HepG2 (cell line): Measurements from ENCODE around the gene JAKMIP2. TPM values are rescaled to one million over a fixed set of nuclear protein-coding genes. Genes with fewer than 3 reads are reported as not detected.
A peak's percentile ranks its signal among the peaks of the same experiment; 100 is the strongest.

ENCODE experiments used
- ARNTL ChIP-seq: sonication (generic); formaldehyde crosslinking; IDR thresholded peaks from 2 replicates; pipeline ENCODE4 v1.4.0; 2020; ENCODE audit warnings: mild to moderate bottlenecking, missing genetic modification reagents
- ATF2 ChIP-seq: sonication (generic); formaldehyde crosslinking; IDR thresholded peaks from 2 replicates; pipeline ENCODE4 v1.4.0; 2020; ENCODE audit warnings: missing genetic modification reagents
- CBX1 ChIP-seq: IDR thresholded peaks from one replicate; pipeline ENCODE4 v1.6.1; 2016; ENCODE audit warnings: antibody characterized with exemption, low read depth
- CBX5 ChIP-seq: sonication (generic); formaldehyde crosslinking; IDR thresholded peaks from 2 replicates; pipeline ENCODE4 v1.4.0; 2020; ENCODE audit warnings: missing genetic modification reagents, borderline replicate concordance
- FOXM1 ChIP-seq: sonication (generic); formaldehyde crosslinking; IDR thresholded peaks from 2 replicates; pipeline ENCODE4 v1.5.0; 2020; ENCODE audit warnings: missing genetic modification reagents
- FOXO1 ChIP-seq: sonication (generic); formaldehyde crosslinking; IDR thresholded peaks from 2 replicates; pipeline ENCODE4 v1.4.0; 2020; ENCODE audit warnings: missing genetic modification reagents
- GPN1 ChIP-seq: sonication (generic); formaldehyde crosslinking; IDR thresholded peaks from 2 replicates; pipeline ENCODE4 v1.5.1; 2020; ENCODE audit warnings: missing genetic modification reagents, borderline replicate concordance
- HDAC1 ChIP-seq: sonication (generic); formaldehyde crosslinking; IDR thresholded peaks from 2 replicates; pipeline ENCODE4 v1.5.1; 2020; ENCODE audit warnings: mild to moderate bottlenecking, missing genetic modification reagents
- HDAC2 ChIP-seq: sonication (generic); formaldehyde crosslinking; IDR thresholded peaks from 2 replicates; pipeline ENCODE4 v1.4.0; 2020; ENCODE audit warnings: missing genetic modification reagents
- HOXA3 ChIP-seq: sonication (generic); formaldehyde crosslinking; IDR thresholded peaks from 2 replicates; pipeline ENCODE4 v1.5.0; 2020; ENCODE audit warnings: missing genetic modification reagents
- NFKBIZ ChIP-seq: IDR thresholded peaks from 2 replicates; pipeline ENCODE4 v1.6.1; 2018; ENCODE audit warnings: missing genetic modification reagents, missing compliant biosample characterization
- NR2F6 ChIP-seq, 2 experiments: IDR thresholded peaks; 2 replicates each; pipeline ENCODE4 v1.6.1; 2016; ENCODE audit warnings: antibody characterized with exemption in 1 of 2, mild to moderate bottlenecking in 1 of 2
- POGK ChIP-seq: sonication (generic); formaldehyde crosslinking; conservative IDR thresholded peaks from 2 replicates; pipeline ENCODE4 v1.8.0; 2022; ENCODE audit warnings: mild to moderate bottlenecking, moderate library complexity, missing genetic modification reagents
- POGZ ChIP-seq: sonication (generic); formaldehyde crosslinking; IDR thresholded peaks from 2 replicates; pipeline ENCODE4 v1.4.0; 2020; ENCODE audit warnings: mild to moderate bottlenecking, missing genetic modification reagents
- POLR2A ChIP-seq, 2 experiments: IDR thresholded peaks; 2 replicates each; pipeline ENCODE4 v1.6.1; 2011; ENCODE audit warnings: low read depth in 2 of 2, low read length in 2 of 2, mild to moderate bottlenecking in 1 of 2, moderate library complexity in 1 of 2; ENCODE audit not compliant: insufficient read depth in 1 of 2
- RCOR2 ChIP-seq: IDR thresholded peaks from 2 replicates; pipeline ENCODE4 v1.6.1; 2016; ENCODE audit warnings: missing biosample characterization, missing genetic modification reagents
- RFX1 ChIP-seq: fragments of 450-650 bp; IDR thresholded peaks from 2 replicates; pipeline ENCODE4 v1.6.1; 2017
- RXRA ChIP-seq: sonication (generic); formaldehyde crosslinking; IDR thresholded peaks from 2 replicates; pipeline ENCODE4 v1.5.1; 2020; ENCODE audit warnings: missing genetic modification reagents
- SKI ChIP-seq: fragments of 450-650 bp; IDR thresholded peaks from one replicate; pipeline ENCODE4 v1.6.1; 2018; ENCODE audit warnings: mild to moderate bottlenecking; ENCODE audit not compliant: partially characterized antibody
- TAF15 ChIP-seq: fragments of 200-400 bp; formaldehyde crosslinking; IDR thresholded peaks from one replicate; pipeline ENCODE4 v1.6.1; 2018; ENCODE audit warnings: mild to moderate bottlenecking, low read depth, low read length; ENCODE audit not compliant: poor library complexity, severe bottlenecking
- TBP ChIP-seq: sonication (generic); formaldehyde crosslinking; IDR thresholded peaks from 2 replicates; pipeline ENCODE4 v1.5.0; 2020; ENCODE audit warnings: missing genetic modification reagents
- XBP1 ChIP-seq: sonication (generic); formaldehyde crosslinking; IDR thresholded peaks from 2 replicates; pipeline ENCODE4 v1.5.0; 2020; ENCODE audit warnings: missing genetic modification reagents
- ZBTB34 ChIP-seq: sonication (generic); formaldehyde crosslinking; IDR thresholded peaks from 2 replicates; pipeline ENCODE4 v1.8.0; 2022; ENCODE audit warnings: mild to moderate bottlenecking, missing genetic modification reagents
- ZMYM2 ChIP-seq: sonication (generic); formaldehyde crosslinking; IDR thresholded peaks from 2 replicates; pipeline ENCODE4 v1.8.0; 2022; ENCODE audit warnings: mild to moderate bottlenecking, missing genetic modification reagents
- polyA plus RNA-seq, 8 experiments: library from polyadenylated mRNA; depleted of rRNA in 3 of 8; stranded (reverse) in 7 of 8; unstranded in 1 of 8; fragments of >200 nt; fragmentation: Illumina TruSeq in 4 of 8; extraction: Trizol in 4 of 8; gene quantifications; 2 replicates each; pipeline versions ENCODE4 v1.2.1 to v1.2.3, GENCODE V29; 2011 to 2016; ENCODE audit warnings: low read depth in 4 of 8, missing spikeins in 1 of 8, mixed read lengths in 1 of 8; ENCODE audit not compliant: insufficient read depth in 1 of 8
- total RNA-seq, 5 experiments: library from RNA; depleted of rRNA; stranded (reverse); fragments of >200 nt; fragmentation: Illumina TruSeq; extraction: Trizol; gene quantifications; 2 replicates each; pipeline ENCODE4 v1.2.3, GENCODE V29; 2016; ENCODE audit warnings: low read depth in 1 of 5

JAKMIP2 gene
- total and polyA plus RNA-seq, 2 of the 13 experiments (the other 11 are each of a cell fraction or from before 2014, with no cell fraction given), result 0.04 to 2.1 TPM

GRCh38 chr5:147671365-147671764 lies 111.2 kb downstream of the JAKMIP2 start (continued):
- TF ChIP-seq NR2F6 (IDR thresholded peaks at IDR 0.05) (peak; percentile 69), NR2F6 (CRISPR knock-in tag; IDR thresholded peaks at IDR 0.05) (peak; percentile 79), RCOR2 (CRISPR knock-in tag) (peak; percentile 54; the same call in 1 of the 2 replicates), ARNTL (CRISPR knock-in tag) (peak; percentile 59; the same call in 1 of the 2 replicates), CBX5 (CRISPR knock-in tag) (no peak), POLR2A (IDR thresholded peaks at IDR 0.05; ENCODE audit: insufficient read depth in 1 of 2, low read depth in 2 of 2, low read length in 2 of 2) (no peak), HDAC2 (CRISPR knock-in tag) (no peak; the same call in 1 of the 2 replicates), HDAC1 (CRISPR knock-in tag) (peak; percentile 82; the same call in 1 of the 2 replicates), TBP (CRISPR knock-in tag) (no peak), POGK (CRISPR knock-in tag) (peak; percentile 57; the same call in 1 of the 2 replicates), TAF15 (no peak), ATF2 (CRISPR knock-in tag) (peak; percentile 63), ZMYM2 (CRISPR knock-in tag) (0 out of 2 replicates have a peak, but pooled peaks have one; percentile 44), HOXA3 (CRISPR knock-in tag) (peak; percentile 56; the same call in 1 of the 2 replicates), SKI (peak; percentile 78), POGZ (CRISPR knock-in tag) (peak; percentile 89), RFX1 (no peak), ZBTB34 (CRISPR knock-in tag) (0 out of 2 replicates have a peak, but pooled peaks have one; percentile 57), GPN1 (CRISPR knock-in tag) (no peak), CBX1 (peak; percentile 62), FOXM1 (CRISPR knock-in tag) (no peak), FOXO1 (CRISPR knock-in tag) (peak; percentile 94; the same call in 1 of the 2 replicates), XBP1 (CRISPR knock-in tag) (no peak), NFKBIZ (CRISPR knock-in tag) (no peak), RXRA (CRISPR knock-in tag) (peak; percentile 95)
